ENCODE results near the gene COQ4.

DNA sequence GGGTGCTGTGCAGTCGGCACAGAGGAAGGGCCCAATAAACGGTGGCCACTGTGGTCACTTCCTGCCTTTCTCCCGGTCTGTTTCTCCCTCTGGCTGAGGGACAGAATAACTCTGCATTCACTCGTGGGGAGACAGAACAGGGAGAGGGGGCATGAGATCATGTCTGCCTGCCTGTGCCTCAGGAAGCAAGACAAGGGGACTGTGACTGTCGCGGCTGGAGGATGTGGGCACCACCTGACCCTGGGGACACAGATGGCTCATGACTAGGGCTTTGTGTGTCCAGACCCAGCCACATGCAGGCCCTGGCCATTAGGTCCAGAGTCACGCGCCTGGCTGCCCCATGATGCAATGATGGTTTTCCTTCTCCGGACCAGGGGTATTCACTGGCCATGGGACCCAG, 6.2 kb upstream of the COQ4 start:
- TF ChIP-seq, protein P1, sequence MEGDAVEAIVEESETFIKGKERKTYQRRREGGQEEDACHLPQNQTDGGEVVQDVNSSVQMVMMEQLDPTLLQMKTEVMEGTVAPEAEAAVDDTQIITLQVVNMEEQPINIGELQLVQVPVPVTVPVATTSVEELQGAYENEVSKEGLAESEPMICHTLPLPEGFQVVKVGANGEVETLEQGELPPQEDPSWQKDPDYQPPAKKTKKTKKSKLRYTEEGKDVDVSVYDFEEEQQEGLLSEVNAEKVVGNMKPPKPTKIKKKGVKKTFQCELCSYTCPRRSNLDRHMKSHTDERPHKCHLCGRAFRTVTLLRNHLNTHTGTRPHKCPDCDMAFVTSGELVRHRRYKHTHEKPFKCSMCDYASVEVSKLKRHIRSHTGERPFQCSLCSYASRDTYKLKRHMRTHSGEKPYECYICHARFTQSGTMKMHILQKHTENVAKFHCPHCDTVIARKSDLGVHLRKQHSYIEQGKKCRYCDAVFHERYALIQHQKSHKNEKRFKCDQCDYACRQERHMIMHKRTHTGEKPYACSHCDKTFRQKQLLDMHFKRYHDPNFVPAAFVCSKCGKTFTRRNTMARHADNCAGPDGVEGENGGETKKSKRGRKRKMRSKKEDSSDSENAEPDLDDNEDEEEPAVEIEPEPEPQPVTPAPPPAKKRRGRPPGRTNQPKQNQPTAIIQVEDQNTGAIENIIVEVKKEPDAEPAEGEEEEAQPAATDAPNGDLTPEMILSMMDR (IDR thresholded peaks at IDR 0.05; ENCODE audit: insufficient read depth, low read depth, low read length) = no peak
- no peak for TF ChIP-seq EZH2 (IDR thresholded peaks at IDR 0.05; ENCODE audit: insufficient read depth, low read length)
